Endothelial cell of umbilical vein (primary cell): ENCODE measurements around the gene AARS2.

ENCODE experiments used
- CTCF ChIP-seq, 2 donors: IDR thresholded peaks; 1 replicate in 1 of 2; 2 replicates in 1 of 2; pipeline ENCODE4 v1.5.1; 2011; ENCODE audit warnings: low read length in 2 of 2, mild to moderate bottlenecking in 2 of 2, moderate library complexity in 2 of 2, control low read depth in 1 of 2, inconsistent platforms in 1 of 2, low read depth in 1 of 2; ENCODE audit not compliant: insufficient read depth in 1 of 2; ENCODE audit errors: extremely low read depth in 1 of 2
- FOS ChIP-seq: IDR thresholded peaks from 2 replicates; pipeline ENCODE4 v1.6.1; 2011; ENCODE audit warnings: mild to moderate bottlenecking, low read length, moderate library complexity, borderline replicate concordance; ENCODE audit not compliant: insufficient read depth
- JUN ChIP-seq: IDR thresholded peaks from 2 replicates; pipeline ENCODE4 v1.6.1; 2011; ENCODE audit warnings: borderline replicate concordance, low read depth; ENCODE audit not compliant: insufficient read length, insufficient read depth
- POLR2A ChIP-seq: IDR thresholded peaks from 2 replicates; pipeline ENCODE4 v1.6.1; 2012; ENCODE audit warnings: low read depth, mild to moderate bottlenecking, control low read depth, low read length

GRCh38 chr6:44316481-44316880 lies 3.3 kb upstream of the AARS2 start:
- TF ChIP-seq FOS (no peak), JUN (no peak), CTCF (IDR thresholded peaks at IDR 0.05; ENCODE audit: extremely low read depth in 1 of 2, insufficient read depth in 1 of 2, low read depth in 1 of 2, low read length in 2 of 2) (no peak), POLR2A (no peak)
